HG03521 (cell line): ENCODE results near the gene ZNF224.
"Not testable (repeated sequence)": the region's sequence is repeated elsewhere in the genome, so short reads cannot be mapped to it uniquely, and the experiment has no call there.

Source experiments
- ATAC-seq: cut with Tn5 transposase; IDR thresholded peaks from one replicate; pipeline ENCODE4 v1.9.1; 2021; ENCODE audit warnings: mild to moderate bottlenecking, moderate library complexity; ENCODE audit not compliant: unreplicated experiment

Gene ZNF224

GRCh38 chr19:44121162-44121561, 27.0 kb downstream of the ZNF224 start:
- not testable (repeated sequence) for ATAC-seq

- no peak for ATAC-seq
Observed at GRCh38 chr19:44131955-44132354, 37.8 kb downstream of the ZNF224 start.

GRCh38 chr19:44141191-44142058, 47.3 kb downstream of the ZNF224 start, which contains the start of gene ZNF234:
ZNF234 (plus strand) TSS chr19:44141554; CDS start chr19:44144633, 3,079 bp downstream.
- peak; percentile 68 for ATAC-seq

- peak; percentile 20 for ATAC-seq
Observed at GRCh38 chr19:44142059-44142433, 47.9 kb downstream of the ZNF224 start.

GRCh38 chr19:44149776-44150175, 55.6 kb downstream of the ZNF224 start:
- ATAC-seq = no peak

- ATAC-seq = no peak
Observed at GRCh38 chr19:44151491-44151890, 57.3 kb downstream of the ZNF224 start.

GRCh38 chr19:44156475-44156874, 62.3 kb downstream of the ZNF224 start:
- no peak for ATAC-seq
